ENCODE results near the gene TNFRSF1B. TPM values are rescaled to one million over a fixed set of nuclear protein-coding genes. Genes with fewer than 3 reads are reported as not detected.

Gene TNFRSF1B
- total and polyA plus RNA-seq, 2 of the 8 experiments (the other 6 are each of a cell fraction or from before 2014, with no cell fraction given): 1.7 to 2.9 TPM

- Histone ChIP-seq H3K14ac (ENCODE audit: insufficient read length) (no peak overlapping the region), H3K4ac (replicated peaks; ENCODE audit: insufficient read length, low read depth, low read length) (no peak overlapping the region), H3K9ac (replicated peaks in 1 of 4; ENCODE audit: extremely low read depth in 1 of 4, low read depth in 3 of 4, low read length in 3 of 4) (no peak overlapping the region), H2AK5ac (ENCODE audit: low read depth, low read length) (no peak overlapping the region), H2BK12ac (ENCODE audit: low read depth, low read length) (no peak overlapping the region), H3K23me2 (ENCODE audit: low read depth, low read length) (no peaks in the 10 kb centered on the region), H3K27me3 (replicated peaks in 1 of 4; ENCODE audit: control insufficient read depth in 3 of 4, extremely low read depth in 1 of 4, insufficient read depth in 3 of 4, low read length in 3 of 4) (no peaks in the 10 kb centered on the region), H3K79me1 (ENCODE audit: low read depth, low read length) (no peaks in the 10 kb centered on the region; the same call in 1 of the 2 replicates), H3K4me1 (replicated peaks in 1 of 4; ENCODE audit: control insufficient read depth in 3 of 4, insufficient read depth in 4 of 4, low read length in 3 of 4) (peaks cover 0 to 9% (median 5%) of the 10 kb centered on the region in 4 experiments; a peak in 4 of 7 replicates), H2AFZ (ENCODE audit: low read length) (no peak overlapping the region), H3K18ac (ENCODE audit: extremely low read depth, low read length) (no peak overlapping the region), H3K79me2 (ENCODE audit: control insufficient read depth in 1 of 2, insufficient read depth in 2 of 2, low read length in 2 of 2) (no peaks in the 10 kb centered on the region), H3K27ac (ENCODE audit: low read depth, low read length) (no peak overlapping the region), H3K4me2 (ENCODE audit: insufficient read depth in 1 of 2, low read depth in 2 of 2, low read length in 2 of 2) (no peak overlapping the region), H2BK120ac (replicated peaks; ENCODE audit: low read depth, low read length) (no peak overlapping the region), H3K36me3 (ENCODE audit: control insufficient read depth in 2 of 4, insufficient read depth in 4 of 4, low read length in 3 of 4) (peaks cover 2 to 21% (median 8%) of the 10 kb centered on the region in 4 experiments; a peak in 7 of 8 replicates), H4K8ac (ENCODE audit: extremely low read depth, insufficient read depth, low read length) (no peak overlapping the region), H2BK20ac (ENCODE audit: low read length) (no peak overlapping the region), H3K9me3 (ENCODE audit: insufficient read depth in 2 of 2, low read depth in 1 of 2, low read length in 1 of 2) (no peaks in the 10 kb centered on the region), H3K4me3 (ENCODE audit: extremely low read depth in 1 of 4, insufficient read depth in 2 of 4, low read depth in 3 of 4, low read length in 4 of 4) (no peak overlapping the region), H4K91ac (replicated peaks; ENCODE audit: insufficient read length, low read length) (no peak overlapping the region), H2BK5ac (ENCODE audit: low read depth, low read length) (no peak overlapping the region), H2BK15ac (ENCODE audit: low read length) (no peak overlapping the region), H3K56ac (replicated peaks; ENCODE audit: insufficient read length, low read depth, low read length) (no peak overlapping the region), H3K23ac (ENCODE audit: insufficient read length) (no peak overlapping the region), H4K5ac (ENCODE audit: insufficient read length, low read depth, low read length) (no peak overlapping the region), H4K20me1 (replicated peaks in 1 of 2; ENCODE audit: control insufficient read depth in 1 of 2, insufficient read depth in 2 of 2, low read length in 2 of 2) (no peaks in the 10 kb centered on the region)
- POLR2A ChIA-PET (ENCODE audit: partially characterized antibody): interaction anchor here (0.5 kb wide), 1 partner anchor 323 kb away, joined by 3 read pairs; no protein-coding TSS in a partner anchor
- TF ChIP-seq BACH1 (IDR thresholded peaks at IDR 0.05; ENCODE audit: low read length) (no peak), JUND (IDR thresholded peaks at IDR 0.05; ENCODE audit: low read length) (no peak), POLR2AphosphoS5 (IDR thresholded peaks at IDR 0.05; ENCODE audit: low read depth, low read length) (no peak), CBX8 (IDR thresholded peaks at IDR 0.05; ENCODE audit: borderline replicate concordance, low read depth, low read length) (no peak), SIX5 (IDR thresholded peaks at IDR 0.05; ENCODE audit: low read depth, low read length) (no peak)
- TF ChIP-seq, protein P1, sequence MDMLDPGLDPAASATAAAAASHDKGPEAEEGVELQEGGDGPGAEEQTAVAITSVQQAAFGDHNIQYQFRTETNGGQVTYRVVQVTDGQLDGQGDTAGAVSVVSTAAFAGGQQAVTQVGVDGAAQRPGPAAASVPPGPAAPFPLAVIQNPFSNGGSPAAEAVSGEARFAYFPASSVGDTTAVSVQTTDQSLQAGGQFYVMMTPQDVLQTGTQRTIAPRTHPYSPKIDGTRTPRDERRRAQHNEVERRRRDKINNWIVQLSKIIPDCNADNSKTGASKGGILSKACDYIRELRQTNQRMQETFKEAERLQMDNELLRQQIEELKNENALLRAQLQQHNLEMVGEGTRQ (IDR thresholded peaks at IDR 0.05; ENCODE audit: low read length): no peak
- FAIRE-seq: no peak
- no peak for DNase-seq (ENCODE audit: low read depth in 1 of 2, low spot score in 2 of 2)
- CTCF ChIA-PET (ENCODE audit: partially characterized antibody): interaction anchor here (1.2 to 3.3 kb wide), 3 partner anchors 21 to 25 kb away, joined by 6 to 23 read pairs (median 12); partner anchors contain the start of gene VPS13D
- 90% methylated on average over 5 of the region's 5 CpGs; no CpG with 5 or more reads in 1 of the 2 experiments for WGBS, 2 experiments (ENCODE audit: extremely low coverage in 1 of 2, insufficient coverage in 1 of 2, insufficient read length in 1 of 2, insufficient replicate concordance in 2 of 2, low coverage in 1 of 2, low lambda C conversion rate in 2 of 2, missing lambda C conversion rate in 1 of 2)
Observed at GRCh38 chr1:12251442-12251841, 84.7 kb downstream of the TNFRSF1B start.

All from H1 (cell line).